ENCODE data around the gene C2orf68.
"Not testable (repeated sequence)": the region's sequence is repeated elsewhere in the genome, so short reads cannot be mapped to it uniquely, and the experiment has no call there.

C2orf68 gene

DNA sequence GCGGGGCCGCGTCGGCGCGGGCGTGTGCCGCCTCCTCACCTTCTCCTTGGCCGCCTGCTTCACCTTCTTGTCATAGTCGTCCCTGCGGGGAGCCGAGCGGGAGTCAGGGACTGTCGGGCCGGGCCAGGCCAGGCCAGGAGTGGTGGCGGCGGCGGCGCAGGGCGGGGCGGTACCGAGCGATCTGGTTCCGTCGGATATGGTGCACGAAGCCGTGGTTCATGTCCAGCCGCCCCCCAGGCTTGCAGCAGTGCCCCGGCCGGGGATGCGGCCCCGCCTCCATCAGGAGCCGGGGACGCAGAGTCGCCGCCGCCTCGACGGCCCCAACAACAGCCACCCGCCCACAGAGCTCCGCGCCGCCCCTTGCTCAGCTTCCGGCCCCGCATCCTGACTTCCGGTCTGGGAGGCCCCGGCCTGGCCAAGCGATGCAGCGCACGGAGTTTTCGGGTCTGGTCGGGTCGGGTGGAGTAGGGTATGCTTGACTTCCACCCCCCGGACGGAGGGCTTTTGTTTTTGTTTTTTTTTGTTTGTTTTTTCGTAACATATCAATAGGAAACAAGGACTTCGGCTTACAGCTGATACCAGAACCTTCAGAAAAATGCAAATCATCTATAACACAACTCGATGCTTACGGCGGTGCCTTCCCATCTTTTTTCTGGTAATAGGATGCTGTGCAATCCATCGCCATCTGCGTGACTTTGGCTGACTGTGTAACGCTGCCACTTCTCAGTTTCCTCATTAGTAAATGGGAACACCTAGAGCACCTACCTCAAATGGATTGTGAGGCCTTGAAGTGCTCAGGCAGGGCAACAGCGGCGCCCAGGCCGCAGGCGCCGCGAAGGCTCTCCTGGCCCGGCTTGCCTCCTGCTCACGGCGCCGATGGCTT, at the start of gene C2orf68:
Gene C2orf68 (minus strand): TSS at position 362 of the 883 bp plus-strand sequence. CDS start 82 bp downstream, at position 280.
- peak; percentile 85 for DNase-seq

- DNase-seq, result no peak
Observed at GRCh38 chr2:85661139-85661858, 49.4 kb upstream of the C2orf68 start.

GRCh38 chr2:85660725-85661124, 48.9 kb upstream of the C2orf68 start:
- no peak for DNase-seq

DNA sequence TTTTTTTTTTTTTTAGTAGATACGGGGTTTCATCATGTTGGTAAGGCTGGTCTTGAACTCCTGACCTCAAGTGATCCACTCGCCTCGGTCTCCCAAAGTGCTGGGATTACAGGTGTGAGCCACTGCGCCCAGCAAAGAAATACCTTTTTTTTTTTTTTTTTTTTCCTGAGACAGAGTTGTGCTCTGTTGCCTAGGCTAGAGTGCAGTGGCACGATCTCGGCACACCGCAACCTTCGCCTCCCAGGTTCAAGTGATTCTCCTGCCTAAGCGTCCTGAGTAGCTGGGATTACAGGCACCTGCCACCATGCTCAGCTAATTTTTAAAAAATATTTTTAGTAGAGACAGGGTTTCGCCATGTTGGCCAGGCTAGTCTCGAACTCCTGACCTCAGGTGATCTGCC, 48.4 kb upstream of the C2orf68 start:
- DNase-seq, result not testable (repeated sequence)

- no peak for DNase-seq
Observed at GRCh38 chr2:85659324-85659981, 47.6 kb upstream of the C2orf68 start.

GRCh38 chr2:85657399-85657798, 45.5 kb upstream of the C2orf68 start:
- not testable (repeated sequence) for DNase-seq

GRCh38 chr2:85656468-85656867, 44.6 kb upstream of the C2orf68 start:
- no peak for DNase-seq

GRCh38 chr2:85655961-85656417, 44.1 kb upstream of the C2orf68 start:
- no peak for DNase-seq

DNA sequence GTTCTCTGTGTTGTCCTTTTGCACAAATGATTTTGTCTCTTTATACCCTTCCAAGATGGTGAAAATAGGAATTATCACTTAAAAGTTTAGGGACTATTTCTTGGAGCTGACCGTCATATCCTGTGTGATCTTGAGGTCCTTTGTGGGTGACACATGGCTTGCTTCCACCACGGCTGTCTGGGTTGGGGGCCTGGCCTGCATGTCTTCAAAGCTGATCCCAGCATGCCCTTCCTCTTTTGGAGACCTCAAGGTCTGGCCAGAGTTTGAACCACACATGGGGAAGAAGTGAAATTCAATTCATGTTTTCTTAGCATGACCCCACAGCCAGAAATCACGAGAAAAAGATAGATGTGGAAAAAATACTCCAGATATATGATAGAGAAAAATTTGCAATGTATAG, 42.1 kb upstream of the C2orf68 start:
- DNase-seq, result no peak

GRCh38 chr2:85652056-85652455, 40.2 kb upstream of the C2orf68 start:
- DNase-seq, result no peak

GRCh38 chr2:85651097-85651496, 39.2 kb upstream of the C2orf68 start:
- no peak for DNase-seq

DNA sequence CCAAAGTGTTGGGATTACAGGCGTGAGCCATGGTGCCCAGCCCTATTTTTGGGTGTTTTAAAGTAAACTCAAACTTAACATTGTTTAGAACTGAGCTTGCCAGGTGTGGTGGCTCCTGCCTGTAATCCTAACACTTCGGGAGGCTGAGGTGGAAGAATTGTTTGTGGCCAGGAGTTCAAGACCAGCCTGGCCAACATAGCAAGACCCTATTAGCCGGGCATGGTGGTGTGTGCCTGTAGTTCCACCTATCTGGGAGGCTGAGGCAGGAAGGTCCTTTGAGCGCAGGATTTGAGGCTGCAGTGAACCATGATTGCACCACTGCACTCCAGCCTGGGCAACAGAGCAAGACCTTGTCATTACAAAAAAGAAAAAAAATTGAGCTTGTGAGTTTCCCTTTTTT, 38.6 kb upstream of the C2orf68 start:
- no peak for DNase-seq

- no peak for DNase-seq
Observed at GRCh38 chr2:85649201-85650190, 37.6 kb upstream of the C2orf68 start.

- peak; percentile 19 for DNase-seq
Observed at GRCh38 chr2:85648619-85649018, 36.8 kb upstream of the C2orf68 start.

DNA sequence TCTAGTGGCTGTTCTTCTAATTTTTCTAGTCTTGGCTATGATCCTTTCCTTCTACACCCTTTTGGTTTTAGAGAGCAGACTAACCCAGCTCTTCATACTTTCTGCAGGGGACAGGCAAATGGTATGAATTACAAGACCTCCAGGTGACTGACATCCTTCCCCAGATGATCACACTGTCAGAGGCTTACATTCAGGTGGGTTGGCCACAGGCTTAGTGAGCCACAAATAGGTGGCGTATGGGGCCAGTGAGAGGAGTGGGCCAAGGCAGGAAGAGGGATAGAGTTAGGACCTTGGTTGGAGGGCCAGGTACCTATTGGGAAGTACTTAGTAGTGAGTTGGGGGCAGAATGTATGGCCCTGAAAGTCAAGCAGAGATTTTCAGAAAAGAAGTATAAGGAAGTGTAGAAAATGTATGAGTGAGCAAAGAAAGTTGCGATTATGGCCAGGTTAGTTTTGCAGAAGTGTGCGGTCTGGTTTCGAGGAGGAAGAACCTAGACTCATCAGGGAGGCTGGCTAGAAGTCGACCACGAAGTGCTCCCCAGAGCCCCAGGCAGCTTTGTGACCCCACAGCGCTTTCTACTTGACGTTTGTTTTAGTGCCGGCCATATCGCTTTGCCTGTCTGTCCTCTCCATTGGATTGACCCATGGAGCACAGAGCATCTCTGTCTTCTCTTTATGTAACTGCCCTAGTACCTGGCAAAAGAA, 36.1 kb upstream of the C2orf68 start:
- no peak for DNase-seq

GRCh38 chr2:85646166-85646565, 34.3 kb upstream of the C2orf68 start:
- DNase-seq, result no peak

- no peak for DNase-seq
Observed at GRCh38 chr2:85644909-85645308, 33.0 kb upstream of the C2orf68 start.

DNA sequence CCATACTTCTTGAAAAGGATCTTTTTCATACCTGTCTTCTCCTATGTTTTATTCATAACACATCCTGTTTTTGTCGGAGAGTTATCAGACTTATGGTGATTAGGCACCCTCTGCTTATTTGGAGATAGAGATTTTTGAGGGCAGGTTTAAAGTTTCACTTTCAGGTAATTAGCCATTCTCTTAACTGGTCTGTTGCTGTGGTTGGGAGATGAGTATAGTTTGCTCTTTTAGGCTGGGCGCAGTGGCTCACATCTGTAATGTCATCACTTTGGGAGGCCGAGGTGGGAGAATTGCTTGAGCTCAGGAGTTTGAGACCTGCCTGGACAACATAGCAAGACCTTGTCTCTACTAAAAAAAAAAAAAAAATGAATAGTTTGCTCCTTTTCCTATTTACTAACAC, 30.9 kb upstream of the C2orf68 start:
- DNase-seq, result peak; percentile 16

DNA sequence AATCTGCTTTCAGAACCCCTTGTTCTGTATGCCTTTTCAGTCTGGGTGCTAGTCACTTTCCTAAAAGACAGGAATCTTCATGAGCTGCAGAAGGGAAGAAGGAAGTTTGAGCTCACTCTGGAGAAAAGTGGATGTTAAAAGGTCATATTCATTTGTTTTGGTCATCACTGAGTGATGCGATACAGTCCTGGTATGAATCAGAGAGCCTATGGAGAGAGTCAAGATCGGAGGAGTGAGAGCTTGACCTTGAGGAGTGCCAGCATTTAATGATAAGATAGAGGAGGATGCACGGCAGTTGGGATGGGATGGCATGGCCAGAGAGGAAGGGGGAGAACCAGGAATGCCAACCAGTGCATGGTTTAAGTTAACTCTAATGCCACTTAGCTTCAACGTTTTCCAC, 23.8 kb upstream of the C2orf68 start:
- DNase-seq, result no peak

DNA sequence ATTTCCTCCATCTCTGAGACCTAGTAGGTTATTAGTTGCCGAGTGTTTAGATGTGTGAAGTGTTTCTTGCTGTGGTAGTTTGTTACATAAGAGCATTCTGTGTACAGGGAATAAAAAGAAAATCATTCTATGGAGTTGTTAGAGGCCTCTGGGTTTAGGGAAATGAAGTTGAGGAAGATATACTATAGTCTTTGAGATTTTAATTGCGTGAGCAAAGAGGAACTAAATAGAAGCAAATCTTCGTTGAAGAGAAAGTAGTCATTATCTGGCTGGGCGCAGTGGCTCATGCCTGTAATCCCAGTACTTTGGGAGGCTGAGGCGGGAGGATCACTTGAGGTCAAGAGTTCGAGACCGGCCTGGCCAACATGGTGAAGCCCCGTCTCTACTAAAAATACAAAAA, 23.1 kb upstream of the C2orf68 start:
- no peak for DNase-seq

- DNase-seq, result no peak
Observed at GRCh38 chr2:85631316-85631715, 19.4 kb upstream of the C2orf68 start.

DNA sequence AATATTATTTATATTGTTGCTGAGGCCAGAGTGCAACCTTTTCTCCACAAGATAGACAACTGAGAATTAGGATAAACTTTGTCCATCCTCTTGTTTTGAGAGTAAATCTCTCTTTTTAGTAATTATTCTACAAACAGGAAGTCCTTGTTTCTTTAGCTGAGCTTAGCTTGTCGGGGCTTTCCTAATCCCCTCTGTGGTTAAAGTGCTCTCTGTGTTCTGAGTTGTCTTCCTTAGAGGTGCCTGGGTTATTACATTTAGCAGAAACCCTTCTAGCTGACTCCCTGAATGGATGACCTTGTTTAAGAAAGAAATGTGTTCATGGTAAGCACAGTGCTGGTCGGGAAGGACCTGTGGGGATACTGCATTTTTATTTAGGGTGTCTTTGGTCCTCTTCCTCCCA, 16.8 kb upstream of the C2orf68 start:
- no peak for DNase-seq

All from CD4-positive, alpha-beta T cell treated with Interleukin-10 for 1 hour (primary cell).